Measurements from ENCODE around the gene IL7R.

- no peak for TF ChIP-seq CTCF (IDR thresholded peaks at IDR 0.05)
- TF ChIP-seq POLR2A (IDR thresholded peaks at IDR 0.05) = no peak
Observed at GRCh38 chr5:35908228-35908627, 51.5 kb downstream of the IL7R start.

Measured in right lobe of liver (tissue), 4 donors.